Measurements from ENCODE around the gene RICTOR. TPM values are rescaled to one million over a fixed set of nuclear protein-coding genes. Genes with fewer than 3 reads are reported as not detected.

Gene RICTOR
- total and polyA plus RNA-seq, 2 donors (not counting 1 experiment from before 2014, with no cell fraction given): 17.1 to 26.3 TPM

DNA sequence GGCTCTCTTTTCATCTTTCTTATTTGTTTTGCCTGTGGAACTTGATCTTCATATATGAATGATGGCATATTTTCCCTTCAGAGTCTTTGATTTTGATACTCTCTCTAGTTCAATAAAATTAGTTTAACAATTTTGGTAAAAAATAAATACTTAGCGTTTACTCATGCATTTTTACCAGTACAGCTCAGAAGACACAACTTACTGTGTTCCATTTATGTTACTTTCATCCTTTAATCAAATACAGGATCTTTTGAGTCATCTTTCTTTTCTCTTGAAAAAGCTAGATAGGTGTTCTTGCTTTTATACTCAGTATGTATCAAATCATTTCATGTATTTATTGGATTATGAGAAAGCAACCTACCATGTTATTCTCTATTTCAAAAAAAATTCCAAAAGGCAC is 47.1 kb upstream of the RICTOR start:
- no peak overlapping the region for H2AFZ ChIP-seq (ENCODE audit: low read length)
- DNase-seq (ENCODE audit: low read depth in 2 of 2): no peak
- H3K4me1 ChIP-seq (ENCODE audit: control insufficient read depth, extremely low read depth, insufficient read depth, low read length): no peaks in the 10 kb centered on the region
- H3K9ac ChIP-seq (ENCODE audit: insufficient read depth, low read length): no peak overlapping the region
- no peak overlapping the region for H3K4me3 ChIP-seq (replicated peaks in 1 of 4; ENCODE audit: control extremely low read depth in 1 of 4, insufficient read depth in 1 of 4, low read depth in 3 of 4, low read length in 4 of 4)
- TF ChIP-seq EZH2 (IDR thresholded peaks at IDR 0.05; ENCODE audit: low read length, missing control alignments): no peak
- H3K36me3 ChIP-seq (ENCODE audit: control insufficient read depth, insufficient read depth, low read length): no peaks in the 10 kb centered on the region
- no peaks in the 10 kb centered on the region for H3K79me2 ChIP-seq (ENCODE audit: control insufficient read depth, insufficient read depth, low read length)
- no peak overlapping the region for H3K4me2 ChIP-seq (ENCODE audit: extremely low read depth, insufficient read depth, low read length)
- H3K27ac ChIP-seq (ENCODE audit: insufficient read depth, low read length): no peak overlapping the region
- H4K20me1 ChIP-seq (ENCODE audit: control insufficient read depth, extremely low read depth, insufficient read depth, low read length): no peaks in the 10 kb centered on the region
- no peaks in the 10 kb centered on the region for H3K9me3 ChIP-seq (ENCODE audit: control insufficient read depth, insufficient read depth, low read depth, low read length)
- no peaks in the 10 kb centered on the region for H3K27me3 ChIP-seq (ENCODE audit: control insufficient read depth, insufficient read depth, low read length)

DNA sequence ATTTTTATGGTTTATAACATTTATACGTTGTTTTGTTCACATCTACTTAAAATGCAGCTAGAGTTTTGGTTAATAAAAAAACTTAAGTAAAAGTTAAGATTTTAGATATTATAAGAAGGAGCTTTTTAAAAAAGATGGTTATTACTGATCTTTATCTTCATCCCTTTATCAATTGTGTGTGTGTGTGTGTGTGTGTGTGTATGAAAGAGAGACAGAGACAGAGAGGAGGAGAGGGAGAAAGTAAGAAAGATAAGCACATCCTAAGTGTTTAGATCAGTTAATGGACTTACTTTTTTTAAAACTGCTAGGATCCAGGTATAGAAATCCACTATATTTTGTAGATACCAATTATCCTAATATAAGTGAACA is 45.8 kb upstream of the RICTOR start:
- Histone ChIP-seq H4K20me1 (ENCODE audit: control insufficient read depth, extremely low read depth, insufficient read depth, low read length) (no peaks in the 10 kb centered on the region), H3K27me3 (ENCODE audit: control insufficient read depth, insufficient read depth, low read length) (no peaks in the 10 kb centered on the region), H3K36me3 (ENCODE audit: control insufficient read depth, insufficient read depth, low read length) (no peaks in the 10 kb centered on the region), H2AFZ (ENCODE audit: low read length) (no peak overlapping the region), H3K4me1 (ENCODE audit: control insufficient read depth, extremely low read depth, insufficient read depth, low read length) (no peaks in the 10 kb centered on the region), H3K4me2 (ENCODE audit: extremely low read depth, insufficient read depth, low read length) (no peak overlapping the region), H3K27ac (ENCODE audit: insufficient read depth, low read length) (no peak overlapping the region), H3K4me3 (replicated peaks in 1 of 4; ENCODE audit: control extremely low read depth in 1 of 4, insufficient read depth in 1 of 4, low read depth in 3 of 4, low read length in 4 of 4) (no peak overlapping the region), H3K9me3 (ENCODE audit: control insufficient read depth, insufficient read depth, low read depth, low read length) (no peaks in the 10 kb centered on the region), H3K9ac (ENCODE audit: insufficient read depth, low read length) (no peak overlapping the region), H3K79me2 (ENCODE audit: control insufficient read depth, insufficient read depth, low read length) (no peaks in the 10 kb centered on the region)
- no peak for DNase-seq (ENCODE audit: low read depth in 2 of 2)
- no peak for TF ChIP-seq EZH2 (IDR thresholded peaks at IDR 0.05; ENCODE audit: low read length, missing control alignments)
- TF ChIP-seq, protein P1, sequence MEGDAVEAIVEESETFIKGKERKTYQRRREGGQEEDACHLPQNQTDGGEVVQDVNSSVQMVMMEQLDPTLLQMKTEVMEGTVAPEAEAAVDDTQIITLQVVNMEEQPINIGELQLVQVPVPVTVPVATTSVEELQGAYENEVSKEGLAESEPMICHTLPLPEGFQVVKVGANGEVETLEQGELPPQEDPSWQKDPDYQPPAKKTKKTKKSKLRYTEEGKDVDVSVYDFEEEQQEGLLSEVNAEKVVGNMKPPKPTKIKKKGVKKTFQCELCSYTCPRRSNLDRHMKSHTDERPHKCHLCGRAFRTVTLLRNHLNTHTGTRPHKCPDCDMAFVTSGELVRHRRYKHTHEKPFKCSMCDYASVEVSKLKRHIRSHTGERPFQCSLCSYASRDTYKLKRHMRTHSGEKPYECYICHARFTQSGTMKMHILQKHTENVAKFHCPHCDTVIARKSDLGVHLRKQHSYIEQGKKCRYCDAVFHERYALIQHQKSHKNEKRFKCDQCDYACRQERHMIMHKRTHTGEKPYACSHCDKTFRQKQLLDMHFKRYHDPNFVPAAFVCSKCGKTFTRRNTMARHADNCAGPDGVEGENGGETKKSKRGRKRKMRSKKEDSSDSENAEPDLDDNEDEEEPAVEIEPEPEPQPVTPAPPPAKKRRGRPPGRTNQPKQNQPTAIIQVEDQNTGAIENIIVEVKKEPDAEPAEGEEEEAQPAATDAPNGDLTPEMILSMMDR (conservative IDR thresholded peaks at IDR 0.05 in 1 of 2, IDR thresholded peaks at IDR 0.05 in 1 of 2; ENCODE audit: low read depth in 1 of 2, low read length in 2 of 2): no peak

DNA sequence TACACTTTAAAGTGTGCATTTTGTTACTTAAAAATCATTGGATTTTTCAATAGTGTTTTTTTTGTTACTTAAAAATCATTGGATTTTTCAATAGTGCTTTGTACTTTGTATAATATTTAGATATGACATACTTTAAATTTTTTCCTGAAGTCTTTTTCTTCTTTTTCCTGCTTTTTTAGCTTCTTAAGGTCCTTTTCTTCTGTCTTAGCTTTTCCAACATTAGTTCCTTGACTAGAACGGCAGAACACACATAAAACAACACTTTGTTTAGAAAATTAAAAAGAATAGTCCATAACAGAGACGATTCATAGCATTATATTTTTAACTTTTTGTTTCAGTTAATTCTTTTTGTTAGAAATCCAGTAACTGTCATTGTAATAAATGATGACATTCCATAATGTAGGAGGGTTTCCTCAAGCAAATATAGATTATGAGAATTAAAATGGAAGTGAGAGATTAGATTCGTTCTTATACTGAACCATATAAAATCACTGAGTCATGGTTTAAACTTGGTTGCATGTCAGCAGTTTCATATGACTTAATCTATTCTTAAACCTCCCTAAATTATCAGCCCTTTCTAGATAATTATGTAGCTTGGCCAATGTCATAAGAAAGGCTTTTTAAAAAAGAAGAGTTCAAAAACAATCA is 45.3 kb upstream of the RICTOR start:
- Histone ChIP-seq H3K27me3 (ENCODE audit: control insufficient read depth, insufficient read depth, low read length) (no peaks in the 10 kb centered on the region), H3K27ac (ENCODE audit: insufficient read depth, low read length) (no peak overlapping the region), H3K4me1 (ENCODE audit: control insufficient read depth, extremely low read depth, insufficient read depth, low read length) (no peaks in the 10 kb centered on the region), H3K9ac (ENCODE audit: insufficient read depth, low read length) (no peak overlapping the region), H4K20me1 (ENCODE audit: control insufficient read depth, extremely low read depth, insufficient read depth, low read length) (no peaks in the 10 kb centered on the region), H3K4me2 (ENCODE audit: extremely low read depth, insufficient read depth, low read length) (no peak overlapping the region), H3K4me3 (replicated peaks in 1 of 4; ENCODE audit: control extremely low read depth in 1 of 4, insufficient read depth in 1 of 4, low read depth in 3 of 4, low read length in 4 of 4) (no peak overlapping the region), H3K9me3 (ENCODE audit: control insufficient read depth, insufficient read depth, low read depth, low read length) (no peaks in the 10 kb centered on the region), H2AFZ (ENCODE audit: low read length) (no peak overlapping the region), H3K79me2 (ENCODE audit: control insufficient read depth, insufficient read depth, low read length) (no peaks in the 10 kb centered on the region), H3K36me3 (ENCODE audit: control insufficient read depth, insufficient read depth, low read length) (no peaks in the 10 kb centered on the region)
- TF ChIP-seq EZH2 (IDR thresholded peaks at IDR 0.05; ENCODE audit: low read length, missing control alignments): no peak
- TF ChIP-seq, protein P1 (conservative IDR thresholded peaks at IDR 0.05 in 1 of 2, IDR thresholded peaks at IDR 0.05 in 1 of 2; ENCODE audit: low read depth in 1 of 2, low read length in 2 of 2): no peak
- DNase-seq (ENCODE audit: low read depth in 2 of 2): no peak
